Astrocyte (in vitro differentiated cells and primary cell): ENCODE data around the gene TK1. TPM values are rescaled to one million over a fixed set of nuclear protein-coding genes. Genes with fewer than 3 reads are reported as not detected.
"Not testable (repeated sequence)": the region's sequence is repeated elsewhere in the genome, so short reads cannot be mapped to it uniquely, and the experiment has no call there.

Source experiments
- DNase-seq: peaks from one replicate; pipeline ENCODE4 v3.0.0-alpha.2; 2010; ENCODE audit warnings: low read depth
- FAIRE-seq: peaks from 2 replicates; lab custom pipeline; 2011; peaks lifted over from hg19 to GRCh38; lab: Jason Lieb, UNC
- H2AFZ ChIP-seq: 2 replicates; pipeline ENCODE4 v1.6.0; 2012; ENCODE audit warnings: low read depth, low read length, inconsistent platforms
- H3K27ac ChIP-seq: 2 replicates; pipeline ENCODE4 v1.5.1; 2011; ENCODE audit warnings: low read depth, low read length, inconsistent platforms
- H3K27me3 ChIP-seq: 2 replicates; pipeline ENCODE4 v1.6.0; 2011; ENCODE audit warnings: low read length, inconsistent platforms; ENCODE audit not compliant: insufficient read depth
- H3K36me3 ChIP-seq: 2 replicates; pipeline ENCODE4 v1.5.1; 2011; ENCODE audit warnings: low read length, inconsistent platforms; ENCODE audit not compliant: insufficient read depth
- H3K4me1 ChIP-seq: 2 replicates; pipeline ENCODE4 v1.5.1; 2011; ENCODE audit warnings: low read length, inconsistent platforms; ENCODE audit not compliant: insufficient read depth
- H3K4me2 ChIP-seq: 2 replicates; pipeline ENCODE4 v1.6.0; 2012; ENCODE audit warnings: low read length, inconsistent platforms
- H3K4me3 ChIP-seq: 2 replicates; pipeline ENCODE4 v1.5.1; 2011; ENCODE audit warnings: low read depth, mild to moderate bottlenecking, low read length, inconsistent platforms; ENCODE audit not compliant: insufficient read depth
- H3K79me2 ChIP-seq: 2 replicates; pipeline ENCODE4 v1.6.0; 2012; ENCODE audit warnings: mild to moderate bottlenecking, low read length, inconsistent platforms; ENCODE audit not compliant: insufficient read depth
- H3K9ac ChIP-seq: 2 replicates; pipeline ENCODE4 v1.6.0; 2012; ENCODE audit warnings: mild to moderate bottlenecking, low read length, inconsistent platforms
- H3K9me3 ChIP-seq: 2 replicates; pipeline ENCODE4 v1.5.1; 2012; ENCODE audit warnings: low read depth, mild to moderate bottlenecking, low read length, inconsistent platforms; ENCODE audit not compliant: insufficient read depth
- H4K20me1 ChIP-seq: 2 replicates; pipeline ENCODE4 v1.6.0; 2012; ENCODE audit warnings: low read length, inconsistent platforms; ENCODE audit not compliant: insufficient read depth
- H3K27ac Mint-ChIP-seq: one replicate; pipeline ENCODE4 v1.8.0; 2021; ENCODE audit warnings: mild to moderate bottlenecking, mixed read lengths; ENCODE audit not compliant: unreplicated experiment
- H3K27me3 Mint-ChIP-seq: one replicate; pipeline ENCODE4 v1.8.0; 2021; ENCODE audit warnings: low read depth, mixed read lengths; ENCODE audit not compliant: unreplicated experiment
- H3K36me3 Mint-ChIP-seq: one replicate; pipeline ENCODE4 v1.8.0; 2021; ENCODE audit warnings: low read depth, mixed read lengths; ENCODE audit not compliant: unreplicated experiment
- H3K4me1 Mint-ChIP-seq: one replicate; pipeline ENCODE4 v1.8.0; 2021; ENCODE audit warnings: low read depth, mixed read lengths; ENCODE audit not compliant: unreplicated experiment
- H3K4me3 Mint-ChIP-seq: one replicate; pipeline ENCODE4 v1.8.0; 2021; ENCODE audit warnings: mild to moderate bottlenecking, moderate library complexity, mixed read lengths; ENCODE audit not compliant: unreplicated experiment
- H3K9me3 Mint-ChIP-seq: one replicate; pipeline ENCODE4 v1.8.0; 2021; ENCODE audit warnings: mild to moderate bottlenecking, mixed read lengths; ENCODE audit not compliant: unreplicated experiment
- CTCF ChIP-seq: IDR thresholded peaks from 2 replicates; pipeline ENCODE4 v1.5.1; 2011; ENCODE audit warnings: low read depth, mild to moderate bottlenecking, inconsistent platforms, low read length, moderate library complexity; ENCODE audit not compliant: insufficient read depth
- EZH2 ChIP-seq: IDR thresholded peaks from 2 replicates; pipeline ENCODE4 v1.6.1; 2012; ENCODE audit warnings: mild to moderate bottlenecking, low read length, inconsistent platforms; ENCODE audit not compliant: insufficient read depth
- total RNA-seq: library from RNA; stranded (reverse); gene quantifications from 2 replicates; pipeline ENCODE4 v1.2.1, GENCODE V29; 2021

The TK1 gene
- total RNA-seq, 1 donor from 2014 or later = 7.5 TPM

DNA sequence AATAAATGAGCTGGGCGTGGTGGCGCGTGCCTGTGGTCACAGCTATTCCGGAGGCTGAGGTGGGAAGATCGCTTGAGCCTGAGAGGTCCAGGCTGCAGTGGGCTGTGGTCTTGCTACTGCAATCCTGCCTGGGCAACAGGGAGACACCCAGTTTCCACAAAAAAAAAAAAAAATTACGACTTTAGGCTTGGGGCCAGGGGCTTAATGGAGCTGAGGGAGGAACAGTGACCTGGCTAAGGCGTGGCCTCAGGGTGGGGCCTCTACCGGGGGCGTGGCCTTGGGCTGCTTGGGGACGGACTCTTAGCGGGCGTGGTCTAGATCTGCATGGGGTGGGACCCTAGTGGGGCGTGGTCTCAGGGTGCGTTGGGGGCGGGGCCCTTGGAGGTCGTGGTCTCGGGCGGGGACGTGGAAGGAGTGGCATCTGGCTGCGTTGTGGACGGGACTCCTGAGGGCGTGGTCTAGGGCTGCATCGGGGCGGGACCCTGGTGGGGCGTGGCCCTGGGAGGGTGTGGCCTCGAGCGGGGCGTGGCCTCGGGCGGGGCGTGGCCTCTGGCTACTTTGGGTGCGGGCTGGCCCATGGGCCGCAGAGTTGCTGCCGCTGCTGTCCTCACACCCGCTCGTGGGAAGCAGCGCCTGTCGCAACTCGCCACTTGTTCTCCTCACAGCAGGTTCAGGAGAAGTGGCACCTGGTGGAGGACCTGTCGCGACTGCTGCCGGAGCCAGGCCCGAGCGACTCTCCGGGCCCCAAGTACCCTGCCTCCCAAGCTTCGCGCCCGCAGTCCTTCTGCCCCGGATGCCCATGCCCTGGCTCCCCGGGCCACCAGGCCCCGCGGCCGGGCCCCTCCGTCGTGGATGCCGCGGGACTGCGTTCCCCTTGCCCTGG is 46.4 kb downstream of the TK1 start:
- FAIRE-seq (no peak), DNase-seq (peak; percentile 47)
- Histone ChIP-seq H3K36me3 (no peaks in the 10 kb centered on the region), H3K4me3 (no peak overlapping the region), H3K9ac (no peak overlapping the region), H3K4me1 (peaks cover 10% of the 10 kb centered on the region), H3K4me2 (peak overlapping the region; percentile 64), H2AFZ (peak overlapping the region; percentile 41), H3K79me2 (no peaks in the 10 kb centered on the region), H3K27ac (no peak overlapping the region), H4K20me1 (no peaks in the 10 kb centered on the region), H3K9me3 (no peaks in the 10 kb centered on the region), H3K27me3 (no peaks in the 10 kb centered on the region)
- Mint-ChIP-seq H3K9me3 (no peaks in the 10 kb centered on the region), H3K27me3 (peaks cover 8% of the 10 kb centered on the region), H3K4me3 (peak overlapping the region; percentile 60), H3K27ac (no peak overlapping the region), H3K36me3 (no peaks in the 10 kb centered on the region), H3K4me1 (peaks cover 15% of the 10 kb centered on the region)
- TF ChIP-seq CTCF (no peak), EZH2 (no peak)

- H3K4me1 Mint-ChIP-seq = peaks cover 15% of the 10 kb centered on the region
- H3K79me2 ChIP-seq, DNase-seq, H3K27ac Mint-ChIP-seq, H3K4me2 ChIP-seq, H3K9me3 Mint-ChIP-seq, FAIRE-seq, H3K36me3 Mint-ChIP-seq, H3K36me3 ChIP-seq, H3K4me3 ChIP-seq, H3K9me3 ChIP-seq, H2AFZ ChIP-seq, H4K20me1 ChIP-seq, H3K4me3 Mint-ChIP-seq, H3K27ac ChIP-seq, H3K9ac ChIP-seq, H3K27me3 ChIP-seq: not testable (repeated sequence)
- peaks cover 10% of the 10 kb centered on the region for H3K4me1 ChIP-seq
- peaks cover 10% of the 10 kb centered on the region for H3K27me3 Mint-ChIP-seq
Measured at GRCh38 chr17:78139861-78140168, 47.0 kb downstream of the TK1 start.

- no peak for TF ChIP-seq EZH2
- TF ChIP-seq CTCF = no peak
- H3K36me3 ChIP-seq = no peaks in the 10 kb centered on the region
- no peaks in the 10 kb centered on the region for H3K79me2 ChIP-seq
- H4K20me1 ChIP-seq = no peaks in the 10 kb centered on the region
- H3K4me3 Mint-ChIP-seq = no peak overlapping the region
- no peaks in the 10 kb centered on the region for H3K9me3 Mint-ChIP-seq
- H2AFZ ChIP-seq = no peak overlapping the region
- FAIRE-seq = no peak
- H3K4me2 ChIP-seq = no peak overlapping the region
- DNase-seq = no peak
- H3K4me1 ChIP-seq = peaks cover 10% of the 10 kb centered on the region
- no peaks in the 10 kb centered on the region for H3K9me3 ChIP-seq
- peaks cover 14% of the 10 kb centered on the region for H3K27me3 Mint-ChIP-seq
- H3K27me3 ChIP-seq = peaks cover 4% of the 10 kb centered on the region
- no peak overlapping the region for H3K4me3 ChIP-seq
- H3K4me1 Mint-ChIP-seq = peaks cover 7% of the 10 kb centered on the region
- H3K36me3 Mint-ChIP-seq = no peaks in the 10 kb centered on the region
- no peak overlapping the region for H3K9ac ChIP-seq
- H3K27ac ChIP-seq = no peak overlapping the region
- H3K27ac Mint-ChIP-seq = no peak overlapping the region
Measured at GRCh38 chr17:78138204-78139060, 48.4 kb downstream of the TK1 start.
